SK-N-SH treated with all-trans-retinoic acid at 6 μM for 48 hours (cell line): Measurements from ENCODE around the gene CD40.
"Not testable (repeated sequence)": the region's sequence is repeated elsewhere in the genome, so short reads cannot be mapped to it uniquely, and the experiment has no call there.

Experiments used
- ATAC-seq: fragments of 200-7000 bp; cut with Tn5 transposase; 3 replicates; pipeline ENCODE4 v1.9.1; 2020; ENCODE audit warnings: mild to moderate bottlenecking, moderate library complexity
- ARNTL ChIP-seq: fragments of 450-650 bp; formaldehyde crosslinking; IDR thresholded peaks from 2 replicates; pipeline ENCODE4 v1.5.0; 2020; ENCODE audit warnings: low read depth, mild to moderate bottlenecking, moderate library complexity, borderline replicate concordance
- BACH2 ChIP-seq: fragments of 250-450 bp; sonication (Bioruptor Pico); IDR thresholded peaks from 2 replicates; pipeline ENCODE4 v1.9.0; 2021; ENCODE audit warnings: mild to moderate bottlenecking, borderline replicate concordance
- CSDC2 ChIP-seq: fragments of 250-450 bp; sonication (Bioruptor Pico); IDR thresholded peaks from 2 replicates; pipeline ENCODE4 v1.5.0; 2020; ENCODE audit warnings: mild to moderate bottlenecking, moderate library complexity
- ESRRG ChIP-seq: fragments of 250-450 bp; sonication (Bioruptor Pico); IDR thresholded peaks from 2 replicates; pipeline ENCODE4 v1.6.1; 2021; ENCODE audit warnings: mild to moderate bottlenecking
- GLIS3 ChIP-seq: fragments of 250-450 bp; sonication (Bioruptor Pico); IDR thresholded peaks from 2 replicates; pipeline ENCODE4 v1.5.0; 2020; ENCODE audit warnings: mild to moderate bottlenecking, moderate library complexity
- ISL1 ChIP-seq: fragments of 250-450 bp; sonication (Bioruptor Pico); IDR thresholded peaks from 2 replicates; pipeline ENCODE4 v2.1.2; 2022; ENCODE audit warnings: mild to moderate bottlenecking, moderate library complexity
- OSR1 ChIP-seq: fragments of 250-450 bp; sonication (Bioruptor Pico); IDR thresholded peaks from 2 replicates; pipeline ENCODE4 v1.8.0; 2022; ENCODE audit warnings: moderate library complexity, mild to moderate bottlenecking, inconsistent platforms
- PPARA ChIP-seq: fragments of 250-450 bp; sonication (Bioruptor Pico); IDR thresholded peaks from 2 replicates; pipeline ENCODE4 v1.5.0; 2020; ENCODE audit warnings: mild to moderate bottlenecking, borderline replicate concordance
- RARB ChIP-seq: fragments of 250-450 bp; sonication (Bioruptor Pico); IDR thresholded peaks from 2 replicates; pipeline ENCODE4 v1.8.0; 2021; ENCODE audit warnings: mild to moderate bottlenecking, moderate library complexity
- SNAI2 ChIP-seq: fragments of 250-450 bp; sonication (Bioruptor Pico); IDR thresholded peaks from 2 replicates; pipeline ENCODE4 v1.5.0; 2020; ENCODE audit warnings: mild to moderate bottlenecking, moderate library complexity
- TCF4 ChIP-seq: fragments of 250-450 bp; sonication (Bioruptor Pico); IDR thresholded peaks from 2 replicates; pipeline ENCODE4 v1.8.0; 2021; ENCODE audit warnings: mild to moderate bottlenecking, moderate library complexity, borderline replicate concordance
- TOX ChIP-seq: fragments of 250-450 bp; sonication (Bioruptor Pico); IDR thresholded peaks from 2 replicates; pipeline ENCODE4 v1.8.0; 2021; ENCODE audit warnings: mild to moderate bottlenecking, moderate library complexity, borderline replicate concordance
- ZC3H10 ChIP-seq: fragments of 250-450 bp; sonication (Bioruptor Pico); IDR thresholded peaks from 2 replicates; pipeline ENCODE4 v1.5.1; 2021; ENCODE audit warnings: mild to moderate bottlenecking, moderate library complexity
- ZFP3 ChIP-seq: fragments of 250-450 bp; sonication (Bioruptor Pico); IDR thresholded peaks from 2 replicates; pipeline ENCODE4 v1.5.0; 2020; ENCODE audit warnings: mild to moderate bottlenecking, moderate library complexity
- ZFP30 ChIP-seq: fragments of 450-650 bp; formaldehyde crosslinking; IDR thresholded peaks from 2 replicates; pipeline ENCODE4 v1.5.0; 2022; ENCODE audit warnings: mild to moderate bottlenecking, moderate library complexity
- ZNF565 ChIP-seq: fragments of 450-650 bp; formaldehyde crosslinking; conservative IDR thresholded peaks from 2 replicates; pipeline ENCODE4 v1.5.0; 2020; ENCODE audit warnings: low read depth, mild to moderate bottlenecking, moderate library complexity
- ZNF70 ChIP-seq: fragments of 450-650 bp; formaldehyde crosslinking; IDR thresholded peaks from 2 replicates; pipeline ENCODE4 v1.5.0; 2020; ENCODE audit warnings: mild to moderate bottlenecking, moderate library complexity
- ZNF8 ChIP-seq: fragments of 450-650 bp; formaldehyde crosslinking; IDR thresholded peaks from 2 replicates; pipeline ENCODE4 v1.5.0; 2020; ENCODE audit warnings: mild to moderate bottlenecking, moderate library complexity
- TF ChIP-seq, protein P1 (sequence below): fragments of 250-450 bp; sonication (Bioruptor Pico); IDR thresholded peaks from 2 replicates; pipeline ENCODE4 v1.5.1; 2021; ENCODE audit warnings: mild to moderate bottlenecking, moderate library complexity
- TF ChIP-seq, protein P2 (sequence below): fragments of 250-450 bp; sonication (Bioruptor Pico); IDR thresholded peaks from 2 replicates; pipeline ENCODE4 v1.8.0; 2021; ENCODE audit warnings: low read depth, mild to moderate bottlenecking, moderate library complexity, borderline replicate concordance
- TF ChIP-seq, protein P3 (sequence below): fragments of 250-450 bp; sonication (Bioruptor Pico); IDR thresholded peaks from 2 replicates; pipeline ENCODE4 v1.5.1; 2020; ENCODE audit warnings: low read depth, mild to moderate bottlenecking, moderate library complexity
- TF ChIP-seq, protein P4 (sequence below): fragments of 250-450 bp; sonication (Bioruptor Pico); IDR thresholded peaks from 2 replicates; pipeline ENCODE4 v1.8.0; 2020; ENCODE audit warnings: mild to moderate bottlenecking, moderate library complexity, borderline replicate concordance

Gene CD40

DNA sequence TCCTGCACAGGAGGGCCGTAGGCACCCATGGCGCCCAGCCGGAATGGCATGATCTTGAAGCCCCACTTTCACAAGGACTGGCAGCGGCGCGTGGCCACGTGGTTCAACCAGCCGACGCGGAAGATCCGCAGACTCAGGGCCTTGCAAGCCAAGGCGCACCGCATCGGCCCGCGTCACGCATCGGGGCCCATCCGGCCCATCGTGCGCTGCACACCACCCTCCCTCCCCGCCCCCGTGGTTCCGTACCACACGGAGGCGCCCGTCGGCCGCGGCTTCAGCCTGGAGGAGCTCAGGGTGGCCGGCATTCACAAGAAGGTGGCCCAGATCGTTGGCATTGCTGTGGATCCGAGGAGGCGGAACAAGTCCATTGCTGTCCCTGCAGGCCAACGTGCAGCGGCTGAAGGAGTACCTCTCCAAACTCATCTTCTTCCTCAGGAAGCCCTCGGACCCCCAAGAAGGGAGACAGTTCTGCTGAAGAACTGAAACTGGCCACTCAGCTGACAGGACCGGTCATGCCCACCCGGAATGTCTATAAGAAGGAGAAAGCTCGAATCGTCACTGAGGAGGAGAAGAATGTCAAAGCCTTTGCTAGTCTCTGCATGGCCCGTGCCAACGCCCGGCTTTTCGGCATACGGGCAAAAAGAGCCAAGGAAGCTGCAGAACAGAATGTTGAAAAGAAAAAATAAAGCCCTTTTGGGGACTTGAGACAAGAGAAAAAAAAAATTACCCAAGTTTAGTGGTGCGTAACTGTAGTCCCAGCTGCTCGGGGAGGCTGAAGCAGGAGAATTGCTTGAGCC is 18.4 kb upstream of the CD40 start:
- TF ChIP-seq, protein P1, sequence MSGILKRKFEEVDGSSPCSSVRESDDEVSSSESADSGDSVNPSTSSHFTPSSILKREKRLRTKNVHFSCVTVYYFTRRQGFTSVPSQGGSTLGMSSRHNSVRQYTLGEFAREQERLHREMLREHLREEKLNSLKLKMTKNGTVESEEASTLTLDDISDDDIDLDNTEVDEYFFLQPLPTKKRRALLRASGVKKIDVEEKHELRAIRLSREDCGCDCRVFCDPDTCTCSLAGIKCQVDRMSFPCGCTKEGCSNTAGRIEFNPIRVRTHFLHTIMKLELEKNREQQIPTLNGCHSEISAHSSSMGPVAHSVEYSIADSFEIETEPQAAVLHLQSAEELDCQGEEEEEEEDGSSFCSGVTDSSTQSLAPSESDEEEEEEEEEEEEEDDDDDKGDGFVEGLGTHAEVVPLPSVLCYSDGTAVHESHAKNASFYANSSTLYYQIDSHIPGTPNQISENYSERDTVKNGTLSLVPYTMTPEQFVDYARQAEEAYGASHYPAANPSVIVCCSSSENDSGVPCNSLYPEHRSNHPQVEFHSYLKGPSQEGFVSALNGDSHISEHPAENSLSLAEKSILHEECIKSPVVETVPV, result no peak
- TF ChIP-seq ZC3H10, result no peak
- no peak for TF ChIP-seq GLIS3 (CRISPR knock-in tag)
- no peak for TF ChIP-seq ISL1
- TF ChIP-seq ZNF8 (CRISPR knock-in tag), result no peak
- no peak for TF ChIP-seq ZFP3 (CRISPR knock-in tag)
- no peak for TF ChIP-seq TOX (CRISPR knock-in tag)
- no peak for TF ChIP-seq RARB (CRISPR knock-in tag)
- TF ChIP-seq ZFP30 (CRISPR knock-in tag), result no peak
- no peak for TF ChIP-seq ESRRG
- TF ChIP-seq ARNTL, result no peak
- TF ChIP-seq CSDC2 (CRISPR knock-in tag), result no peak
- no peak for TF ChIP-seq TCF4
- TF ChIP-seq ZNF70 (CRISPR knock-in tag), result no peak
- TF ChIP-seq PPARA (CRISPR knock-in tag), result no peak
- TF ChIP-seq, protein P2, sequence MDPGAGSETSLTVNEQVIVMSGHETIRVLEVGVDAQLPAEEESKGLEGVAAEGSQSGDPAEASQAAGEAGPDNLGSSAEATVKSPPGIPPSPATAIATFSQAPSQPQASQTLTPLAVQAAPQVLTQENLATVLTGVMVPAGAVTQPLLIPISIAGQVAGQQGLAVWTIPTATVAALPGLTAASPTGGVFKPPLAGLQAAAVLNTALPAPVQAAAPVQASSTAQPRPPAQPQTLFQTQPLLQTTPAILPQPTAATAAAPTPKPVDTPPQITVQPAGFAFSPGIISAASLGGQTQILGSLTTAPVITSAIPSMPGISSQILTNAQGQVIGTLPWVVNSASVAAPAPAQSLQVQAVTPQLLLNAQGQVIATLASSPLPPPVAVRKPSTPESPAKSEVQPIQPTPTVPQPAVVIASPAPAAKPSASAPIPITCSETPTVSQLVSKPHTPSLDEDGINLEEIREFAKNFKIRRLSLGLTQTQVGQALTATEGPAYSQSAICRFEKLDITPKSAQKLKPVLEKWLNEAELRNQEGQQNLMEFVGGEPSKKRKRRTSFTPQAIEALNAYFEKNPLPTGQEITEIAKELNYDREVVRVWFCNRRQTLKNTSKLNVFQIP (CRISPR knock-in tag), result no peak
- TF ChIP-seq OSR1, result no peak
- ATAC-seq, result no peak

DNA sequence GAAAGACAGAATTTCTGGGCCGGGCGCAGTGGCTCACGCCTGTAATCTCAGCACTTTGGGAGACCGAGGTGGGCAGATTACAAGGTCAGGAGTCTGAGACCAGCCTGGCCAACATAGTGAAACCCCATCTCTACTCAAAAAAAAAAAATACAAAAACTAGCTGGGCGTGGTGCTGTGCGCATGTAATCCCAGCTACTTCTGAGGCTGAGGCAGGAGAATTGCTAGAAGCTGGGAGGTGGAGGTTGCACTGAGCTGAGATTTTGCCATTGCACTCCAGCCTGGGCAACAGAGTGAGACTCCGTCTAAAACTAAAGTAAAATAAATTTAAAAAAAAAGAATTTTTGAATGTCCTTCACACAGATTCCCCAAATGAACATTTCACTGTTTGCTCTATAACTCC is 17.7 kb upstream of the CD40 start:
- not testable (repeated sequence) for ATAC-seq

DNA sequence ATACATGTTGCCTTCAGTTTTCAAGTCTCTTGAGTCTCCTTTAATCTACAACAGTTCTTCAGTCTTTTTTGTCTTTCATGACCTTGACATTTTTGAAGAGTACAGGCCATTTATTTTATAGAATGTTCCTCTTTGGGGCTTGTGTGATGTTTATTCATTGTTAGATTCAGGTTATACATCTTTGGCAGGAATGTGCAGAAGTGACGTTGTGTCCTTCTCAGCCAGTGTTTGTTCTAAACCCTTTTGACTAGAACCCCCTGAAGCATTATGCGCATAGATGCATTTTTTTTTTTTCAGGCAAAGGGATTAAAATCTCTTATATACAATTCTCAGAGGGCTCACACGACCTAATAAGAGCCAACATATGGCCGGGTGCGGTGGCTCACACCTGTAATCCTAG is 17.1 kb upstream of the CD40 start:
- ATAC-seq, result no peak
- TF ChIP-seq OSR1 (no peak), RARB (CRISPR knock-in tag) (no peak), CSDC2 (CRISPR knock-in tag) (no peak), ARNTL (no peak), PPARA (CRISPR knock-in tag) (no peak), ISL1 (no peak), ZNF70 (CRISPR knock-in tag) (no peak), ESRRG (no peak), ZNF8 (CRISPR knock-in tag) (no peak), ZFP30 (CRISPR knock-in tag) (no peak), ZFP3 (CRISPR knock-in tag) (no peak), ZC3H10 (no peak), BACH2 (CRISPR knock-in tag) (no peak), SNAI2 (no peak), GLIS3 (CRISPR knock-in tag) (no peak)
- TF ChIP-seq, protein P1, result no peak
- TF ChIP-seq, protein P3, sequence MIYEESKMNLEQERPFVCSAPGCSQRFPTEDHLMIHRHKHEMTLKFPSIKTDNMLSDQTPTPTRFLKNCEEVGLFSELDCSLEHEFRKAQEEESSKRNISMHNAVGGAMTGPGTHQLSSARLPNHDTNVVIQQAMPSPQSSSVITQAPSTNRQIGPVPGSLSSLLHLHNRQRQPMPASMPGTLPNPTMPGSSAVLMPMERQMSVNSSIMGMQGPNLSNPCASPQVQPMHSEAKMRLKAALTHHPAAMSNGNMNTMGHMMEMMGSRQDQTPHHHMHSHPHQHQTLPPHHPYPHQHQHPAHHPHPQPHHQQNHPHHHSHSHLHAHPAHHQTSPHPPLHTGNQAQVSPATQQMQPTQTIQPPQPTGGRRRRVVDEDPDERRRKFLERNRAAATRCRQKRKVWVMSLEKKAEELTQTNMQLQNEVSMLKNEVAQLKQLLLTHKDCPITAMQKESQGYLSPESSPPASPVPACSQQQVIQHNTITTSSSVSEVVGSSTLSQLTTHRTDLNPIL (CRISPR knock-in tag), result no peak
- TF ChIP-seq, protein P4, sequence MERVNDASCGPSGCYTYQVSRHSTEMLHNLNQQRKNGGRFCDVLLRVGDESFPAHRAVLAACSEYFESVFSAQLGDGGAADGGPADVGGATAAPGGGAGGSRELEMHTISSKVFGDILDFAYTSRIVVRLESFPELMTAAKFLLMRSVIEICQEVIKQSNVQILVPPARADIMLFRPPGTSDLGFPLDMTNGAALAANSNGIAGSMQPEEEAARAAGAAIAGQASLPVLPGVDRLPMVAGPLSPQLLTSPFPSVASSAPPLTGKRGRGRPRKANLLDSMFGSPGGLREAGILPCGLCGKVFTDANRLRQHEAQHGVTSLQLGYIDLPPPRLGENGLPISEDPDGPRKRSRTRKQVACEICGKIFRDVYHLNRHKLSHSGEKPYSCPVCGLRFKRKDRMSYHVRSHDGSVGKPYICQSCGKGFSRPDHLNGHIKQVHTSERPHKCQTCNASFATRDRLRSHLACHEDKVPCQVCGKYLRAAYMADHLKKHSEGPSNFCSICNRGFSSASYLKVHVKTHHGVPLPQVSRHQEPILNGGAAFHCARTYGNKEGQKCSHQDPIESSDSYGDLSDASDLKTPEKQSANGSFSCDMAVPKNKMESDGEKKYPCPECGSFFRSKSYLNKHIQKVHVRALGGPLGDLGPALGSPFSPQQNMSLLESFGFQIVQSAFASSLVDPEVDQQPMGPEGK (CRISPR knock-in tag), result no peak
- TF ChIP-seq, all 23 proteins: peak for 0

DNA sequence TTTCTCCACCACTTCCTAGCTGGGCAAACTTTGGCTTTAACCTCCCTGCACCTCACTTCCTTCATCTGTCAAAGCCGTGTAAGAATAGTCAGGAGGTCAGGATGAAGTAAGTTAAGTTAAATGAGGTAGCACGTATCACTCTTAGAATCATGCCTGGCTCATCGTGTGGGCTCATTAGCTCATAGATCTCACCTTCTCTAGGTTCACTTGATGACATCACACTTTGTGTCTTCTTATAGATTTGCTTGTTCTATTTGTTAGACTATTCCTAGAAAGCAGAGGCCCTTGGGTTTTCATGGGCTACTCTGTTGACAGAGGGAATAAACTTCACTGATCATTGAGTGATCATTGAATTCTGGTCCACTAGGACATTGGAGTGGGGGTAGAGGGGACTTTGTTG is 16.2 kb upstream of the CD40 start:
- no peak for ATAC-seq
- TF ChIP-seq GLIS3 (CRISPR knock-in tag) (no peak), RARB (CRISPR knock-in tag) (no peak), ZC3H10 (no peak), ZFP30 (CRISPR knock-in tag) (no peak), SNAI2 (no peak), CSDC2 (CRISPR knock-in tag) (no peak), ZNF565 (no peak), ZNF8 (CRISPR knock-in tag) (no peak), TOX (CRISPR knock-in tag) (no peak), ARNTL (no peak), ZNF70 (CRISPR knock-in tag) (no peak)
- TF ChIP-seq, protein P4 (CRISPR knock-in tag), result no peak
- TF ChIP-seq, protein P3 (CRISPR knock-in tag), result no peak
